H1 (cell line): ENCODE data around the gene HOXA13. TPM values are rescaled to one million over a fixed set of nuclear protein-coding genes. Genes with fewer than 3 reads are reported as not detected.

Experiments used
- CTCF ChIA-PET: fragments of 300-600 bp; sonication (Branson Sonifier 250); formaldehyde crosslinking; loops from one replicate; lab custom pipeline; 2021; ENCODE audit not compliant: partially characterized antibody; lab: Charles Lee
- POLR2A ChIA-PET: fragments of 300-600 bp; sonication (Branson Sonifier 250); formaldehyde crosslinking; loops from one replicate; lab custom pipeline; 2021; ENCODE audit warnings: inconsistent platforms; ENCODE audit not compliant: partially characterized antibody; lab: Charles Lee
- DNase-seq, 2 experiments: peaks; one replicate each; pipeline versions ENCODE4 v3.0.0 to v3.0.0-alpha.2; 2010 to 2022; ENCODE audit warnings: low spot score in 2 of 2, low read depth in 1 of 2, mixed read lengths in 1 of 2
- FAIRE-seq: peaks from 2 replicates; lab custom pipeline; 2011; peaks lifted over from hg19 to GRCh38; lab: Jason Lieb, UNC
- H2AFZ ChIP-seq: 2 replicates; pipeline ENCODE4 v1.8.1; 2012; ENCODE audit warnings: low read length, inconsistent platforms
- H2AK5ac ChIP-seq: 2 replicates; pipeline ENCODE4 v1.6.1; 2013; ENCODE audit warnings: low read depth, low read length
- H2BK120ac ChIP-seq: replicated peaks from 2 replicates; pipeline ENCODE3; 2013; ENCODE audit warnings: low read depth, low read length, inconsistent platforms
- H2BK12ac ChIP-seq: 2 replicates; pipeline ENCODE4 v1.6.1; 2013; ENCODE audit warnings: low read depth, low read length
- H2BK15ac ChIP-seq: 2 replicates; pipeline ENCODE4 v1.6.1; 2013; ENCODE audit warnings: low read length
- H2BK20ac ChIP-seq: 2 replicates; pipeline ENCODE4 v1.6.1; 2013; ENCODE audit warnings: low read length
- H2BK5ac ChIP-seq: 2 replicates; pipeline ENCODE4 v1.6.1; 2013; ENCODE audit warnings: low read depth, low read length
- H3K14ac ChIP-seq: 2 replicates; pipeline ENCODE4 v1.6.1; 2013; ENCODE audit warnings: inconsistent platforms; ENCODE audit not compliant: insufficient read length
- H3K18ac ChIP-seq: 2 replicates; pipeline ENCODE4 v1.6.1; 2013; ENCODE audit warnings: low read length; ENCODE audit errors: extremely low read depth
- H3K23ac ChIP-seq: 2 replicates; pipeline ENCODE4 v1.6.1; 2013; ENCODE audit warnings: inconsistent platforms; ENCODE audit not compliant: insufficient read length
- H3K23me2 ChIP-seq: 2 replicates; pipeline ENCODE4 v1.6.1; 2013; ENCODE audit warnings: low read depth, low read length
- H3K27ac ChIP-seq: 2 replicates; pipeline ENCODE4 v1.6.1; 2011; ENCODE audit warnings: low read depth, low read length, inconsistent platforms
- H3K27me3 ChIP-seq, 4 experiments: replicated peaks in 1 of 4; 1 replicate in 1 of 4; 2 replicates in 3 of 4; pipeline versions ENCODE4 v1.6.1 to v1.8.1; 2011 to 2013; ENCODE audit warnings: low read length in 3 of 4, mild to moderate bottlenecking in 3 of 4, inconsistent platforms in 2 of 4, mixed read lengths in 2 of 4, moderate library complexity in 1 of 4; ENCODE audit not compliant: control insufficient read depth in 3 of 4, insufficient read depth in 3 of 4; ENCODE audit errors: extremely low read depth in 1 of 4
- H3K36me3 ChIP-seq, 4 experiments: 2 replicates each; pipeline versions ENCODE4 v1.6.1 to v1.8.1; 2011 to 2013; ENCODE audit warnings: mild to moderate bottlenecking in 4 of 4, low read length in 3 of 4, moderate library complexity in 2 of 4, control low read depth in 1 of 4, inconsistent platforms in 1 of 4; ENCODE audit not compliant: insufficient read depth in 4 of 4, control insufficient read depth in 2 of 4
- H3K4ac ChIP-seq: replicated peaks from 2 replicates; pipeline ENCODE3; 2013; ENCODE audit warnings: low read length, low read depth, mixed read lengths, inconsistent platforms; ENCODE audit not compliant: insufficient read length
- H3K4me1 ChIP-seq, 4 experiments: replicated peaks in 1 of 4; 1 replicate in 1 of 4; 2 replicates in 3 of 4; pipeline versions ENCODE4 v1.6.1 to v1.8.1; 2011 to 2013; ENCODE audit warnings: low read length in 3 of 4, inconsistent platforms in 2 of 4, mixed read lengths in 1 of 4; ENCODE audit not compliant: insufficient read depth in 4 of 4, control insufficient read depth in 3 of 4
- H3K4me2 ChIP-seq, 2 experiments: 2 replicates each; pipeline versions ENCODE4 v1.6.1 to v1.8.1; 2011 to 2013; ENCODE audit warnings: low read depth in 2 of 2, low read length in 2 of 2, control low read depth in 1 of 2, inconsistent platforms in 1 of 2, mild to moderate bottlenecking in 1 of 2; ENCODE audit not compliant: insufficient read depth in 1 of 2
- H3K4me3 ChIP-seq, 4 experiments: fragments of 200-600, 300-600 bp in 1 of 4; sonication (generic), shearing (Covaris generic), sonication (Bioruptor Twin) in 1 of 4; 2 replicates each; pipeline versions ENCODE4 v1.5.1 to v1.8.1; 2011 to 2016; ENCODE audit warnings: low read length in 4 of 4, low read depth in 3 of 4, control low read depth in 2 of 4, inconsistent platforms in 2 of 4, mild to moderate bottlenecking in 2 of 4, mixed read lengths in 1 of 4, moderate library complexity in 1 of 4; ENCODE audit not compliant: insufficient read depth in 2 of 4; ENCODE audit errors: extremely low read depth in 1 of 4
- H3K56ac ChIP-seq: replicated peaks from 2 replicates; pipeline ENCODE3; 2013; ENCODE audit warnings: low read depth, mild to moderate bottlenecking, mixed read lengths, low read length, inconsistent platforms; ENCODE audit not compliant: insufficient read length
- H3K79me1 ChIP-seq: 2 replicates; pipeline ENCODE4 v1.6.1; 2013; ENCODE audit warnings: low read depth, low read length, control low read depth
- H3K79me2 ChIP-seq, 2 experiments: 2 replicates each; pipeline versions ENCODE4 v1.6.1 to v1.8.1; 2012 to 2013; ENCODE audit warnings: low read length in 2 of 2, mild to moderate bottlenecking in 2 of 2, inconsistent platforms in 1 of 2; ENCODE audit not compliant: insufficient read depth in 2 of 2, control insufficient read depth in 1 of 2
- H3K9ac ChIP-seq, 4 experiments: replicated peaks in 1 of 4; 1 replicate in 1 of 4; 2 replicates in 3 of 4; pipeline versions ENCODE4 v1.6.1 to v1.8.1; 2011 to 2013; ENCODE audit warnings: low read depth in 3 of 4, low read length in 3 of 4, control low read depth in 2 of 4, mild to moderate bottlenecking in 2 of 4, moderate library complexity in 2 of 4, inconsistent platforms in 1 of 4; ENCODE audit errors: extremely low read depth in 1 of 4
- H3K9me3 ChIP-seq, 2 experiments: 2 replicates each; pipeline versions ENCODE4 v1.6.1 to v1.8.1; 2012 to 2013; ENCODE audit warnings: mild to moderate bottlenecking in 2 of 2, moderate library complexity in 2 of 2, control low read depth in 1 of 2, inconsistent platforms in 1 of 2, low read depth in 1 of 2, low read length in 1 of 2, mixed read lengths in 1 of 2; ENCODE audit not compliant: insufficient read depth in 2 of 2
- H4K20me1 ChIP-seq, 2 experiments: replicated peaks in 1 of 2; 2 replicates each; pipeline versions ENCODE3 to v1.8.1; 2011 to 2013; ENCODE audit warnings: inconsistent platforms in 2 of 2, low read length in 2 of 2, mild to moderate bottlenecking in 1 of 2; ENCODE audit not compliant: insufficient read depth in 2 of 2, control insufficient read depth in 1 of 2
- H4K5ac ChIP-seq: 2 replicates; pipeline ENCODE4 v1.6.1; 2013; ENCODE audit warnings: low read length, low read depth, mixed read lengths, inconsistent platforms; ENCODE audit not compliant: insufficient read length
- H4K8ac ChIP-seq: 2 replicates; pipeline ENCODE4 v1.8.0; 2013; ENCODE audit warnings: mild to moderate bottlenecking, moderate library complexity, low read length, inconsistent platforms; ENCODE audit not compliant: insufficient read depth; ENCODE audit errors: extremely low read depth
- H4K91ac ChIP-seq: replicated peaks from 2 replicates; pipeline ENCODE3; 2013; ENCODE audit warnings: low read length, mixed read lengths, inconsistent platforms; ENCODE audit not compliant: insufficient read length
- CTBP2 ChIP-seq: IDR thresholded peaks from 2 replicates; pipeline ENCODE4 v1.7.0; 2011; ENCODE audit warnings: borderline replicate concordance, mild to moderate bottlenecking, moderate library complexity, mixed read lengths, low read length; ENCODE audit not compliant: insufficient read depth, insufficient read length
- CTCF ChIP-seq, 3 experiments: IDR thresholded peaks; 1 replicate in 2 of 3; 2 replicates in 1 of 3; pipeline versions ENCODE4 v1.5.1 to v1.6.1; 2011; ENCODE audit warnings: low read length in 3 of 3, mild to moderate bottlenecking in 3 of 3, inconsistent platforms in 2 of 3, low read depth in 1 of 3, moderate library complexity in 1 of 3; ENCODE audit not compliant: insufficient read depth in 1 of 3; ENCODE audit errors: control extremely low read depth in 1 of 3
- SIX5 ChIP-seq: IDR thresholded peaks from 2 replicates; pipeline ENCODE4 v1.6.1; 2011; ENCODE audit warnings: mild to moderate bottlenecking, low read depth, low read length
- SRF ChIP-seq: IDR thresholded peaks from 2 replicates; pipeline ENCODE4 v1.6.1; 2011; ENCODE audit warnings: mild to moderate bottlenecking, low read depth, low read length, moderate library complexity
- WGBS, 2 experiments: shearing (Covaris generic) in 1 of 2; methylation state at CpG; one replicate each; pipeline versions ENCODE4 v1.1.6 to v1.1.7; 2013 to 2015; ENCODE audit warnings: low lambda C conversion rate in 2 of 2, mixed read lengths in 2 of 2, inconsistent platforms in 1 of 2, low coverage in 1 of 2, missing lambda C conversion rate in 1 of 2; ENCODE audit not compliant: insufficient replicate concordance in 2 of 2, insufficient coverage in 1 of 2, insufficient read length in 1 of 2; ENCODE audit errors: extremely low coverage in 1 of 2, missing lambda C conversion rate in 1 of 2; 5-methylcytosine and 5-hydroxymethylcytosine counted together
- polyA plus RNA-seq, 7 experiments: library from polyadenylated mRNA; depleted of rRNA in 3 of 7; stranded (reverse) in 5 of 7; unstranded in 2 of 7; fragments of >200 nt in 5 of 7; fragments of 200-250 nt in 2 of 7; gene quantifications; 1 replicate in 5 of 7; 2 replicates in 1 of 7; 4 replicates in 1 of 7; pipeline versions ENCODE4 v1.2.1 to v1.2.3, GENCODE V29; 2011 to 2013; ENCODE audit warnings: missing spikeins in 2 of 7, mixed read lengths in 2 of 7
- total RNA-seq: library from RNA; stranded (reverse); fragmentation: NEBNext Ultra II Directional; extraction: Animal tissue kit (Norgen Biotek cat#: 25700); gene quantifications from 2 replicates; pipeline ENCODE4 v1.2.1, GENCODE V29; 2021

HOXA13 gene
- total and polyA plus RNA-seq, 2 of the 8 experiments (the other 6 are each of a cell fraction or from before 2014, with no cell fraction given), result not detected

- 33% methylated on average over 4 of the region's 4 CpGs; no CpG with 5 or more reads in 1 of the 2 experiments for WGBS, 2 experiments
- CTCF ChIA-PET, result interaction anchor here (0.7 to 3.9 kb wide), 6 partner anchors 7 to 572 kb away, joined by 4 to 23 read pairs (median 5); no protein-coding TSS in a partner anchor
- Histone ChIP-seq H3K23me2 (no peaks in the 10 kb centered on the region; the same call in 1 of the 2 replicates), H4K8ac (no peak overlapping the region), H3K36me3 (peaks cover 0 to 19% (median 0%) of the 10 kb centered on the region in 4 experiments; a peak in 1 of 8 replicates), H3K18ac (no peak overlapping the region), H2BK15ac (no peak overlapping the region), H3K27ac (no peak overlapping the region), H2AK5ac (no peak overlapping the region; the same call in 1 of the 2 replicates), H2BK12ac (no peak overlapping the region), H2BK120ac (no peak overlapping the region), H3K79me1 (no peaks in the 10 kb centered on the region; the same call in 1 of the 2 replicates), H3K4me3 (no peak overlapping the region), H3K9ac (no peak overlapping the region), H2BK5ac (no peak overlapping the region), H3K56ac (no peak overlapping the region), H4K20me1 (peaks cover 40 to 49% of the 10 kb centered on the region in 2 experiments), H3K27me3 (peaks cover 95 to 100% (median 100%) of the 10 kb centered on the region in 4 experiments), H4K91ac (no peak overlapping the region), H3K14ac (no peak overlapping the region), H3K4me1 (peaks cover 0 to 8% (median 4%) of the 10 kb centered on the region in 4 experiments; a peak in 6 of 7 replicates), H2BK20ac (no peak overlapping the region), H3K23ac (no peak overlapping the region), H3K9me3 (no peaks in the 10 kb centered on the region; a peak in 1 of 4 replicates), H3K4ac (no peak overlapping the region), H3K4me2 (no peak overlapping the region; a peak in 1 of 4 replicates), H3K79me2 (no peaks in the 10 kb centered on the region), H4K5ac (no peak overlapping the region), H2AFZ (no peak overlapping the region)
- POLR2A ChIA-PET, result no interaction called here
- peak in 1 of 2 experiments; percentile 42 for DNase-seq
- no peak for FAIRE-seq
- TF ChIP-seq CTCF (IDR thresholded peaks at IDR 0.05; ENCODE audit: control extremely low read depth in 1 of 3, insufficient read depth in 1 of 3, low read depth in 1 of 3, low read length in 3 of 3), result no peak
- TF ChIP-seq SRF, result no peak
- TF ChIP-seq SIX5, result no peak
- no peak for TF ChIP-seq CTBP2
Measured at GRCh38 chr7:27201580-27202017, 1.7 kb upstream of the HOXA13 start.
